PFSK-1 (cell line): ENCODE measurements around the gene MIAT.

Experiments
- FOXP2 ChIP-seq: optimal IDR thresholded peaks from 2 replicates; pipeline ENCODE3; 2011; ENCODE audit warnings: borderline replicate concordance, control low read depth, inconsistent platforms; ENCODE audit not compliant: insufficient read depth; ENCODE audit errors: extremely low read length, extremely low read depth
- POLR2AphosphoS5 ChIP-seq: IDR thresholded peaks from 2 replicates; pipeline ENCODE4 v1.6.1; 2012; ENCODE audit warnings: low read depth, mild to moderate bottlenecking, control low read depth, low read length, moderate library complexity
- REST ChIP-seq, 2 experiments: IDR thresholded peaks; 2 replicates each; pipeline versions ENCODE4 v1.6.1 to v1.8.0; 2011 to 2012; ENCODE audit warnings: low read depth in 2 of 2, low read length in 2 of 2, control low read depth in 1 of 2, inconsistent platforms in 1 of 2, mild to moderate bottlenecking in 1 of 2, moderate library complexity in 1 of 2; ENCODE audit not compliant: insufficient read depth in 1 of 2
- SIN3A ChIP-seq: IDR thresholded peaks from 2 replicates; pipeline ENCODE4 v1.6.1; 2012; ENCODE audit warnings: mild to moderate bottlenecking, low read length, moderate library complexity, borderline replicate concordance; ENCODE audit not compliant: insufficient read depth
- TAF1 ChIP-seq: IDR thresholded peaks from 2 replicates; pipeline ENCODE4 v1.6.1; 2012; ENCODE audit warnings: low read length, control low read depth, borderline replicate concordance; ENCODE audit not compliant: insufficient read depth

MIAT gene

DNA sequence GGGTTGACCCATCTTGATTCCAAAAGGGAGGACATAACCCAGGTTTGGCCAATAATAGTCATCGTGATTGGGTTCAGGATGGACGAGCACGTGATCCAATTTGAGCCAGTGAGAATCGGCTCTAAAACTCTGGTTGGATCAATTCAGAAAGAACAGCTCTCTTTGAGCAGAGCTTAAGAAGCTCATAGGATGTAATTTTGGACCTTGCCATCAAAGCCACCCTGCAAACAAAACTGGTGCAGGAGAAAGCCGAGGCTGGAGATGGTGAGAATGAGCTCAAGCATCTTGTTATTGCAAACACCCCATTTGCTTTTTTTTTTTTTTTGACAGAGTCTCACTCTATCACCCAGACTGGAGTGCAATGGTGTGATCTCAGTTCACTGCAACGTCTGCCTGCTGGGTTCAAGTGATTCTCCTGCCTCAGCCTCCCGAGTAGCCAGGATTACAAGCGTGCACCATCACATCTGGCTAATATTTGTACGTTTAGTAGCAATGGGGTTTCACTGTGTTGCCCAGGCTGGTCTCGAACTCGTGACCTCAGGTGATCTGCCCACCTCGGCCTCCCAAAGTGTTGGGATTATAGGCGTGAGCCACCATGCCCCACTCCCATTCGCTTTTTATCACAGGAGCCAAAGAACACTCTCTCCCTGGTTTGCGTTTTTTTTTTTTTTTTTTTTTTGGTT, 13.8 kb upstream of the MIAT start:
- no peak for TF ChIP-seq SIN3A
- no peak for TF ChIP-seq POLR2AphosphoS5
- no peak for TF ChIP-seq FOXP2
- TF ChIP-seq REST (IDR thresholded peaks at IDR 0.05; ENCODE audit: insufficient read depth in 1 of 2, low read depth in 2 of 2, low read length in 2 of 2), result no peak
- TF ChIP-seq TAF1, result no peak

- TF ChIP-seq TAF1, result no peak
- TF ChIP-seq REST (IDR thresholded peaks at IDR 0.05; ENCODE audit: insufficient read depth in 1 of 2, low read depth in 2 of 2, low read length in 2 of 2), result no peak
- TF ChIP-seq POLR2AphosphoS5, result no peak
- no peak for TF ChIP-seq FOXP2
These were observed 11.2 kb upstream of the MIAT start for GRCh38 chr22:26646158-26646557.

DNA sequence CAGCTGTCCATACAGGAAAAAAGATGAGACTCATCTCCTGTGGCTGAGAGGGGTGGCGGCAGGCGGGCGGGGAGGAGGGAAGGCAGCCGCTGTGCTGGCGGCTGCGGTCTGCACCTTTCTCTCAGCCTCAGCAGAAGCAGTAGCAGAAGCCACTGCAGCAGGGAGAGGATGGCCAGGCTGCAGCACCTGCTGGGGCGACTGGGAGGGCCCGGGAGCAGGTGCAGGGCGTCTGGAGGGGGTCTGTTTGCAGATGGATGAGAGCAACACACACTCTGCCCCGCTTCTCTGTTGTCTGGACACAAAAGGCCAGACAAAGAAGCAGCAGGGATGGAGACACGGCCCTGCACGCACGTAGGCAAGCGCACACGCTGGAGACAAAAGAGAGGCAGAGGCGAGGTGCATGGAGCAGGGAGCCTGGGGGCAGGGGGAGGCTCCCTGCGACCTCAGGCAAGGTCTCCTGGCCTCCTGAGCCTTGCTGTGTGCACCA, 9.3 kb upstream of the MIAT start:
- TF ChIP-seq POLR2AphosphoS5 (no peak), TAF1 (no peak), FOXP2 (no peak), SIN3A (no peak), REST (IDR thresholded peaks at IDR 0.05; ENCODE audit: insufficient read depth in 1 of 2, low read depth in 2 of 2, low read length in 2 of 2) (no peak)

DNA sequence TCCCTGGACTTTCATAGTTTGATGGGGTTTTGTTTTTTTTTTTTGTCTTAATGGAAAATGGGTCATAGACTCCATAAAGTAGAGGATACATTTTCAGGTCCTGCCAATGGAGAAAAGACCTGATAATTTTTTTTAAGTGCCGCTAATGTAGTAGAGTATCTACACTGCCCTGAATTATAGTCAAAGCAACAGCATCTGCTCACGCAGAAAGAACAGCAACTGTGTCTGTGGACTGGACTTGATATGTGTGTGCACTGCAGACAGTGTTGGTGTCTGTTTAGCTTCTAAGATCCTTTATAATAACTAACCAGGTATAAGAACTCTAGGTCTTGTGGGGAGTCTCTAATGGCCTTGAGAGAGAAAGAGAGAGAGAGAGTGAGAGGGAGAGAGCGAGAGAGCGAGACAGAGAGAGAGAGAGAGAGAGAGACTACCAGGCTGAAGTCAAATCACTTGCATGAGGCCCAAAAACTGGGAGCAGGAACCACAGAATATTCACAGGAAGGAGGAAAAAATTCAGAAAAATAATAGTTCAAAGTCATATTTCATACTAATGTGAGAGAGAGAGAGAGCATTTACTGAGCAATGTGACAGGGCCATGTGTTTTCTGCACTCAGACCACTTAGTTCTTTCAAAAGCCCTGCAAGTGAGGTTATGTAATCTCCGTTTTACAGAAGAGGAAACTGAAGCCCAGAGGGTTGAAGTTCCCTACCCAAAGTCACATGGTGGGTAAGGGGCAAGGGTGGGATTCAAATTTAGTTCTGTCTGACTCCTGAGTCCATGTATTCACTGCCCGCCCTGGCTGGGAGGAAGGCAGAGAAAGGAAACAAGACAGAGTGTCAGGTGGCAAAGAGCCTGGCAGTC, 8.6 kb upstream of the MIAT start:
- TF ChIP-seq REST (IDR thresholded peaks at IDR 0.05; ENCODE audit: insufficient read depth in 1 of 2, low read depth in 2 of 2, low read length in 2 of 2), result no peak
